Activated CD4-positive, alpha-beta T cell treated with anti-CD3 and anti-CD28 coated beads, Interleukin-2, amount 10 ng/mL, durations not matched to agents 7 days and 5 days (primary cell): ENCODE measurements around the gene ATG5. TPM values are rescaled to one million over a fixed set of nuclear protein-coding genes. Genes with fewer than 3 reads are reported as not detected.
A peak's percentile ranks its signal among the peaks of the same experiment; 100 is the strongest.

Source experiments
- CTCF ChIA-PET: fragments of 350-600 bp; sonication (Branson Sonifier 250); formaldehyde crosslinking; loops from one replicate; lab custom pipeline; 2021; ENCODE audit warnings: antibody characterized with exemption; lab: Charles Lee
- POLR2A ChIA-PET: fragments of 350-600 bp; sonication (Branson Sonifier 250); formaldehyde crosslinking; loops from one replicate; lab custom pipeline; 2021; ENCODE audit warnings: antibody characterized with exemption; lab: Charles Lee
- DNase-seq: peaks from one replicate; pipeline ENCODE4 v3.0.0-alpha.2; 2020
- H3K27ac Mint-ChIP-seq: one replicate; pipeline ENCODE4 v1.8.0; 2021; ENCODE audit warnings: mild to moderate bottlenecking, moderate library complexity, mixed read lengths
- H3K27me3 Mint-ChIP-seq: one replicate; pipeline ENCODE4 v1.8.0; 2021; ENCODE audit warnings: mixed read lengths
- H3K36me3 Mint-ChIP-seq: one replicate; pipeline ENCODE4 v1.8.0; 2021; ENCODE audit warnings: low read depth, mixed read lengths
- H3K4me1 Mint-ChIP-seq: one replicate; pipeline ENCODE4 v1.8.0; 2021; ENCODE audit warnings: mixed read lengths
- H3K4me3 Mint-ChIP-seq: one replicate; pipeline ENCODE4 v1.8.0; 2021; ENCODE audit warnings: mild to moderate bottlenecking, moderate library complexity, mixed read lengths
- H3K9me3 Mint-ChIP-seq: one replicate; pipeline ENCODE4 v1.8.0; 2021; ENCODE audit warnings: mixed read lengths
- total RNA-seq, 2 experiments: library from RNA; stranded (reverse); gene quantifications; one replicate each; pipeline ENCODE4 v1.2.3, GENCODE V29; 2021

Gene ATG5
- 10 to 100 TPM; 27.4 to 29.3 TPM for total RNA-seq

GRCh38 chr6:106325336-106326178 is at the start of gene ATG5:
ATG5 (minus strand) TSS chr6:106325760; CDS start chr6:106316208, 9,552 bp downstream.
- CTCF ChIA-PET: interaction anchor here (0.6 to 1.5 kb wide), 5 partner anchors 8 to 35 kb away, joined by 3 to 11 read pairs (median 3); partner anchors contain the start of gene CRYBG1
- H3K4me3 Mint-ChIP-seq: peak within 1 kb of the TSS; percentile 99
- peak; percentile 100 for DNase-seq

GRCh38 chr6:106373502-106374239 is 48.1 kb upstream of the ATG5 start:
- no peaks in the 10 kb centered on the region for H3K36me3 Mint-ChIP-seq
- ChIA-PET POLR2A (no interaction called here), CTCF (interaction anchor here (1.1 to 1.2 kb wide), 2 partner anchors 11 to 624 kb away, joined by 3 to 4 read pairs; no protein-coding TSS in a partner anchor)
- no peaks in the 10 kb centered on the region for H3K9me3 Mint-ChIP-seq
- H3K4me1 Mint-ChIP-seq: peaks cover 13% of the 10 kb centered on the region
- no peaks in the 10 kb centered on the region for H3K27me3 Mint-ChIP-seq
- H3K27ac Mint-ChIP-seq: no peak overlapping the region
- DNase-seq: no peak
- no peak overlapping the region for H3K4me3 Mint-ChIP-seq

More at GRCh38 chr6:106325336-106326178, at the start of gene ATG5:
- Mint-ChIP-seq H3K9me3 (no peaks in the 10 kb centered on the region), H3K4me1 (peaks cover 37% of the 10 kb centered on the region), H3K27ac (peak within 1 kb of the TSS; percentile 99), H3K36me3 (peaks cover 17% of the 10 kb centered on the region), H3K27me3 (peaks cover 19% of the 10 kb centered on the region)
- POLR2A ChIA-PET: interaction anchor here (0.6 kb wide), 1 partner anchor 580 kb away, joined by 3 read pairs; no protein-coding TSS in a partner anchor

GRCh38 chr6:106372838-106373501 is 47.4 kb upstream of the ATG5 start:
- no peak overlapping the region for H3K4me3 Mint-ChIP-seq

GRCh38 chr6:106370639-106371038 is 45.1 kb upstream of the ATG5 start:
- Mint-ChIP-seq H3K4me1 (peaks cover 13% of the 10 kb centered on the region), H3K27ac (no peak overlapping the region), H3K27me3 (peaks cover 7% of the 10 kb centered on the region), H3K36me3 (no peaks in the 10 kb centered on the region), H3K9me3 (no peaks in the 10 kb centered on the region), H3K4me3 (no peak overlapping the region)
- ChIA-PET CTCF (interaction anchor here (0.6 to 2.7 kb wide), 3 partner anchors 10 to 608 kb away, joined by 3 to 10 read pairs (median 4); partner anchors contain the start of gene CRYBG1), POLR2A (no interaction called here)
- no peak for DNase-seq

More at GRCh38 chr6:106372838-106373501, 47.4 kb upstream of the ATG5 start:
- H3K36me3 Mint-ChIP-seq: no peaks in the 10 kb centered on the region
- CTCF ChIA-PET: interaction anchor here (1.1 to 1.2 kb wide), 2 partner anchors 10 to 625 kb away, joined by 3 to 4 read pairs; no protein-coding TSS in a partner anchor
- peaks cover 13% of the 10 kb centered on the region for H3K4me1 Mint-ChIP-seq
- H3K9me3 Mint-ChIP-seq: no peaks in the 10 kb centered on the region
- no peak overlapping the region for H3K27ac Mint-ChIP-seq
- no peaks in the 10 kb centered on the region for H3K27me3 Mint-ChIP-seq
- POLR2A ChIA-PET: no interaction called here
- no peak for DNase-seq

- DNase-seq: no peak
- POLR2A ChIA-PET: no interaction called here
- Mint-ChIP-seq H3K4me3 (no peak overlapping the region), H3K9me3 (no peaks in the 10 kb centered on the region), H3K4me1 (peaks cover 13% of the 10 kb centered on the region), H3K27ac (no peak overlapping the region), H3K27me3 (peaks cover 8% of the 10 kb centered on the region), H3K36me3 (no peaks in the 10 kb centered on the region)
- CTCF ChIA-PET: interaction anchor here (0.6 to 2.7 kb wide), 5 partner anchors 9 to 628 kb away, joined by 3 to 10 read pairs (median 4); partner anchors contain the start of gene CRYBG1
Measured at GRCh38 chr6:106369739-106370138, 44.2 kb upstream of the ATG5 start.

- no peak overlapping the region for H3K4me3 Mint-ChIP-seq
- ChIA-PET POLR2A (no interaction called here), CTCF (interaction anchor here (0.6 to 1.6 kb wide), 2 partner anchors 24 to 28 kb away, joined by 4 to 6 read pairs; no protein-coding TSS in a partner anchor)
- no peaks in the 10 kb centered on the region for H3K9me3 Mint-ChIP-seq
- no peak overlapping the region for H3K27ac Mint-ChIP-seq
- peaks cover 13% of the 10 kb centered on the region for H3K4me1 Mint-ChIP-seq
- no peak for DNase-seq
- H3K36me3 Mint-ChIP-seq: no peaks in the 10 kb centered on the region
- peaks cover 39% of the 10 kb centered on the region for H3K27me3 Mint-ChIP-seq
Measured at GRCh38 chr6:106363401-106364138, 38.0 kb upstream of the ATG5 start.

- H3K4me3 Mint-ChIP-seq: peak overlapping the region; percentile 64
- peak; percentile 12 for DNase-seq
- H3K36me3 Mint-ChIP-seq: no peaks in the 10 kb centered on the region
- ChIA-PET POLR2A (no interaction called here), CTCF (interaction anchor here (0.6 to 3.3 kb wide), 17 partner anchors 9 to 390 kb away, joined by 3 to 11 read pairs (median 3); partner anchors contain the start of gene ATG5)
- H3K27me3 Mint-ChIP-seq: peaks cover 54% of the 10 kb centered on the region
- no peaks in the 10 kb centered on the region for H3K9me3 Mint-ChIP-seq
- H3K27ac Mint-ChIP-seq: no peak overlapping the region
- peaks cover 13% of the 10 kb centered on the region for H3K4me1 Mint-ChIP-seq
Measured at GRCh38 chr6:106360989-106361430, 35.5 kb upstream of the ATG5 start.

GRCh38 chr6:106360410-106360988 is 34.9 kb upstream of the ATG5 start, which contains the start of gene CRYBG1:
CRYBG1 (plus strand) TSS chr6:106360717; CDS start chr6:106360909, 192 bp downstream.
- CTCF ChIA-PET: interaction anchor here (0.6 to 3.3 kb wide), 14 partner anchors 9 to 242 kb away, joined by 3 to 11 read pairs (median 3); partner anchors contain the start of gene ATG5
- Mint-ChIP-seq H3K27ac (no peak within 1 kb of the TSS), H3K36me3 (no peaks in the 10 kb centered on the region), H3K4me1 (peaks cover 13% of the 10 kb centered on the region), H3K27me3 (peaks cover 55% of the 10 kb centered on the region), H3K4me3 (peak within 1 kb of the TSS; percentile 64), H3K9me3 (no peaks in the 10 kb centered on the region)
- peak; percentile 55 for DNase-seq
- POLR2A ChIA-PET: no interaction called here

GRCh38 chr6:106359959-106360409 is 34.4 kb upstream of the ATG5 start:
- CTCF ChIA-PET: interaction anchor here (0.9 to 3.3 kb wide), 7 partner anchors 12 to 137 kb away, joined by 3 to 11 read pairs (median 3); no protein-coding TSS in a partner anchor
- peaks cover 13% of the 10 kb centered on the region for H3K4me1 Mint-ChIP-seq
- no peaks in the 10 kb centered on the region for H3K36me3 Mint-ChIP-seq
- no peaks in the 10 kb centered on the region for H3K9me3 Mint-ChIP-seq
- H3K27ac Mint-ChIP-seq: no peak overlapping the region
- no peak for DNase-seq
- H3K4me3 Mint-ChIP-seq: peak overlapping the region; percentile 61
- POLR2A ChIA-PET: no interaction called here
- H3K27me3 Mint-ChIP-seq: peaks cover 58% of the 10 kb centered on the region

GRCh38 chr6:106356378-106356777 is 30.8 kb upstream of the ATG5 start:
- H3K36me3 Mint-ChIP-seq: no peaks in the 10 kb centered on the region
- H3K27me3 Mint-ChIP-seq: peaks cover 63% of the 10 kb centered on the region
- POLR2A ChIA-PET: no interaction called here
- H3K4me3 Mint-ChIP-seq: no peak overlapping the region
- H3K9me3 Mint-ChIP-seq: no peaks in the 10 kb centered on the region
- no peak overlapping the region for H3K27ac Mint-ChIP-seq
- peaks cover 12% of the 10 kb centered on the region for H3K4me1 Mint-ChIP-seq
- DNase-seq: no peak
- CTCF ChIA-PET: interaction anchor here (0.9 to 1.1 kb wide), 2 partner anchors 14 to 16 kb away, joined by 3 to 4 read pairs; no protein-coding TSS in a partner anchor

GRCh38 chr6:106347219-106347618 is 21.7 kb upstream of the ATG5 start:
- Mint-ChIP-seq H3K4me1 (no peaks in the 10 kb centered on the region), H3K27me3 (peaks cover 26% of the 10 kb centered on the region), H3K27ac (no peak overlapping the region), H3K36me3 (no peaks in the 10 kb centered on the region), H3K4me3 (no peak overlapping the region), H3K9me3 (no peaks in the 10 kb centered on the region)
- POLR2A ChIA-PET: no interaction called here
- CTCF ChIA-PET: interaction anchor here (1.1 to 2.0 kb wide), 4 partner anchors 8 to 15 kb away, joined by 3 to 11 read pairs (median 8); partner anchors contain the start of gene CRYBG1
- no peak for DNase-seq
